H1 (cell line): ENCODE measurements around the gene SCFD1. TPM values are rescaled to one million over a fixed set of nuclear protein-coding genes. Genes with fewer than 3 reads are reported as not detected.

Experiments used
- POLR2A ChIP-seq, 2 experiments: IDR thresholded peaks; 1 replicate in 1 of 2; 2 replicates in 1 of 2; pipeline ENCODE4 v1.6.1; 2011; ENCODE audit warnings: low read depth in 2 of 2, low read length in 2 of 2, mild to moderate bottlenecking in 2 of 2; ENCODE audit errors: control extremely low read depth in 1 of 2
- SIRT6 ChIP-seq: IDR thresholded peaks from one replicate; pipeline ENCODE4 v1.7.1; 2012; ENCODE audit warnings: low read length, inconsistent platforms
- TBP ChIP-seq: IDR thresholded peaks from 2 replicates; pipeline ENCODE4 v1.6.1; 2011; ENCODE audit warnings: low read depth, low read length, improper control_type of control experiment
- polyA plus RNA-seq, 7 experiments: library from polyadenylated mRNA; depleted of rRNA in 3 of 7; stranded (reverse) in 5 of 7; unstranded in 2 of 7; fragments of >200 nt in 5 of 7; fragments of 200-250 nt in 2 of 7; gene quantifications; 1 replicate in 5 of 7; 2 replicates in 1 of 7; 4 replicates in 1 of 7; pipeline versions ENCODE4 v1.2.1 to v1.2.3, GENCODE V29; 2011 to 2013; ENCODE audit warnings: missing spikeins in 2 of 7, mixed read lengths in 2 of 7
- total RNA-seq: library from RNA; stranded (reverse); fragmentation: NEBNext Ultra II Directional; extraction: Animal tissue kit (Norgen Biotek cat#: 25700); gene quantifications from 2 replicates; pipeline ENCODE4 v1.2.1, GENCODE V29; 2021
- TF ChIP-seq, protein P1 (sequence below): fragments of 300-600 bp; sonication (generic); IDR thresholded peaks from 2 replicates; pipeline ENCODE4 v1.7.1; 2012; ENCODE audit warnings: low read length, moderate library complexity, mild to moderate bottlenecking, inconsistent platforms; ENCODE audit not compliant: insufficient replicate concordance

Gene SCFD1
- total and polyA plus RNA-seq, 2 of the 8 experiments (the other 6 are each of a cell fraction or from before 2014, with no cell fraction given), result 32.8 to 64.5 TPM

DNA sequence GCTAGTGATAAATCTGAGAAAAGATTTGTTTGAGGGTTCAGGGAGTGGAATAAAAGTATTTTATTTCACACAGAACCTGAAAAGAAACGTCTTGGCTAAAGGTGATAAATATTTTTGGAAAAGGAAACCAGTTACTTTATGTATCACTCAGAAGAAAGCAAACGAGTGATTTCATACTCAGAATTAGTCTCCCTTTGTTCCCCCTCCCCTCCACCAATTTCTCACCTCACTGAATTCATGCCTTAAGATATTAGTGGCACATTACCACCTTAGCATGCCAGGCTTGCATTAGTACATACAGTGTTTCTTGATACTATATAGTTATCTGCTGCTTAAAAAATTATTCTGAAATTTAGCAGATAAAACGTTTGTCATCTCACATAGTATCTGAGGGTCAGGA lies 35.0 kb upstream of the SCFD1 start (continued):
- TF ChIP-seq, protein P1, sequence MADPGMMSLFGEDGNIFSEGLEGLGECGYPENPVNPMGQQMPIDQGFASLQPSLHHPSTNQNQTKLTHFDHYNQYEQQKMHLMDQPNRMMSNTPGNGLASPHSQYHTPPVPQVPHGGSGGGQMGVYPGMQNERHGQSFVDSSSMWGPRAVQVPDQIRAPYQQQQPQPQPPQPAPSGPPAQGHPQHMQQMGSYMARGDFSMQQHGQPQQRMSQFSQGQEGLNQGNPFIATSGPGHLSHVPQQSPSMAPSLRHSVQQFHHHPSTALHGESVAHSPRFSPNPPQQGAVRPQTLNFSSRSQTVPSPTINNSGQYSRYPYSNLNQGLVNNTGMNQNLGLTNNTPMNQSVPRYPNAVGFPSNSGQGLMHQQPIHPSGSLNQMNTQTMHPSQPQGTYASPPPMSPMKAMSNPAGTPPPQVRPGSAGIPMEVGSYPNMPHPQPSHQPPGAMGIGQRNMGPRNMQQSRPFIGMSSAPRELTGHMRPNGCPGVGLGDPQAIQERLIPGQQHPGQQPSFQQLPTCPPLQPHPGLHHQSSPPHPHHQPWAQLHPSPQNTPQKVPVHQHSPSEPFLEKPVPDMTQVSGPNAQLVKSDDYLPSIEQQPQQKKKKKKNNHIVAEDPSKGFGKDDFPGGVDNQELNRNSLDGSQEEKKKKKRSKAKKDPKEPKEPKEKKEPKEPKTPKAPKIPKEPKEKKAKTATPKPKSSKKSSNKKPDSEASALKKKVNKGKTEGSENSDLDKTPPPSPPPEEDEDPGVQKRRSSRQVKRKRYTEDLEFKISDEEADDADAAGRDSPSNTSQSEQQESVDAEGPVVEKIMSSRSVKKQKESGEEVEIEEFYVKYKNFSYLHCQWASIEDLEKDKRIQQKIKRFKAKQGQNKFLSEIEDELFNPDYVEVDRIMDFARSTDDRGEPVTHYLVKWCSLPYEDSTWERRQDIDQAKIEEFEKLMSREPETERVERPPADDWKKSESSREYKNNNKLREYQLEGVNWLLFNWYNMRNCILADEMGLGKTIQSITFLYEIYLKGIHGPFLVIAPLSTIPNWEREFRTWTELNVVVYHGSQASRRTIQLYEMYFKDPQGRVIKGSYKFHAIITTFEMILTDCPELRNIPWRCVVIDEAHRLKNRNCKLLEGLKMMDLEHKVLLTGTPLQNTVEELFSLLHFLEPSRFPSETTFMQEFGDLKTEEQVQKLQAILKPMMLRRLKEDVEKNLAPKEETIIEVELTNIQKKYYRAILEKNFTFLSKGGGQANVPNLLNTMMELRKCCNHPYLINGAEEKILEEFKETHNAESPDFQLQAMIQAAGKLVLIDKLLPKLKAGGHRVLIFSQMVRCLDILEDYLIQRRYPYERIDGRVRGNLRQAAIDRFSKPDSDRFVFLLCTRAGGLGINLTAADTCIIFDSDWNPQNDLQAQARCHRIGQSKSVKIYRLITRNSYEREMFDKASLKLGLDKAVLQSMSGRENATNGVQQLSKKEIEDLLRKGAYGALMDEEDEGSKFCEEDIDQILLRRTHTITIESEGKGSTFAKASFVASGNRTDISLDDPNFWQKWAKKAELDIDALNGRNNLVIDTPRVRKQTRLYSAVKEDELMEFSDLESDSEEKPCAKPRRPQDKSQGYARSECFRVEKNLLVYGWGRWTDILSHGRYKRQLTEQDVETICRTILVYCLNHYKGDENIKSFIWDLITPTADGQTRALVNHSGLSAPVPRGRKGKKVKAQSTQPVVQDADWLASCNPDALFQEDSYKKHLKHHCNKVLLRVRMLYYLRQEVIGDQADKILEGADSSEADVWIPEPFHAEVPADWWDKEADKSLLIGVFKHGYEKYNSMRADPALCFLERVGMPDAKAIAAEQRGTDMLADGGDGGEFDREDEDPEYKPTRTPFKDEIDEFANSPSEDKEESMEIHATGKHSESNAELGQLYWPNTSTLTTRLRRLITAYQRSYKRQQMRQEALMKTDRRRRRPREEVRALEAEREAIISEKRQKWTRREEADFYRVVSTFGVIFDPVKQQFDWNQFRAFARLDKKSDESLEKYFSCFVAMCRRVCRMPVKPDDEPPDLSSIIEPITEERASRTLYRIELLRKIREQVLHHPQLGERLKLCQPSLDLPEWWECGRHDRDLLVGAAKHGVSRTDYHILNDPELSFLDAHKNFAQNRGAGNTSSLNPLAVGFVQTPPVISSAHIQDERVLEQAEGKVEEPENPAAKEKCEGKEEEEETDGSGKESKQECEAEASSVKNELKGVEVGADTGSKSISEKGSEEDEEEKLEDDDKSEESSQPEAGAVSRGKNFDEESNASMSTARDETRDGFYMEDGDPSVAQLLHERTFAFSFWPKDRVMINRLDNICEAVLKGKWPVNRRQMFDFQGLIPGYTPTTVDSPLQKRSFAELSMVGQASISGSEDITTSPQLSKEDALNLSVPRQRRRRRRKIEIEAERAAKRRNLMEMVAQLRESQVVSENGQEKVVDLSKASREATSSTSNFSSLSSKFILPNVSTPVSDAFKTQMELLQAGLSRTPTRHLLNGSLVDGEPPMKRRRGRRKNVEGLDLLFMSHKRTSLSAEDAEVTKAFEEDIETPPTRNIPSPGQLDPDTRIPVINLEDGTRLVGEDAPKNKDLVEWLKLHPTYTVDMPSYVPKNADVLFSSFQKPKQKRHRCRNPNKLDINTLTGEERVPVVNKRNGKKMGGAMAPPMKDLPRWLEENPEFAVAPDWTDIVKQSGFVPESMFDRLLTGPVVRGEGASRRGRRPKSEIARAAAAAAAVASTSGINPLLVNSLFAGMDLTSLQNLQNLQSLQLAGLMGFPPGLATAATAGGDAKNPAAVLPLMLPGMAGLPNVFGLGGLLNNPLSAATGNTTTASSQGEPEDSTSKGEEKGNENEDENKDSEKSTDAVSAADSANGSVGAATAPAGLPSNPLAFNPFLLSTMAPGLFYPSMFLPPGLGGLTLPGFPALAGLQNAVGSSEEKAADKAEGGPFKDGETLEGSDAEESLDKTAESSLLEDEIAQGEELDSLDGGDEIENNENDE, result no peak
- TF ChIP-seq TBP (no peak), POLR2A (IDR thresholded peaks at IDR 0.05; ENCODE audit: control extremely low read depth in 1 of 2, low read depth in 2 of 2, low read length in 2 of 2) (no peak), SIRT6 (no peak)
